Erythroblast (primary cell): Measurements from ENCODE around the gene AGK.

ENCODE experiments used
- GATA1 ChIP-seq: IDR thresholded peaks from 2 replicates; pipeline ENCODE4 v1.6.1; 2011; ENCODE audit warnings: low read depth, mild to moderate bottlenecking, control low read depth, low read length, moderate library complexity
- POLR2A ChIP-seq: IDR thresholded peaks from 2 replicates; pipeline ENCODE4 v1.6.1; 2011; ENCODE audit warnings: mild to moderate bottlenecking, low read length

- TF ChIP-seq POLR2A (no peak), GATA1 (no peak)
These were observed 49.2 kb downstream of the AGK start for GRCh38 chr7:141600168-141601006.
